Left lung (tissue), 10 donors: ENCODE data around the gene GAS6. TPM values are rescaled to one million over a fixed set of nuclear protein-coding genes. Genes with fewer than 3 reads are reported as not detected.
A peak's percentile ranks its signal among the peaks of the same experiment; 100 is the strongest.

Experiments used
- ATAC-seq: fragments of 200-7000 bp; cut with Tn5 transposase; one replicate; pipeline ENCODE4 v1.9.1; 2020; ENCODE audit warnings: moderate library complexity
- DNase-seq, 4 donors: peaks; one replicate each; pipeline ENCODE4 v3.0.0-alpha.2; 2013 to 2020
- H3K27ac ChIP-seq, 2 donors: fragments of 200-600 bp; sonication (generic) in 1 of 2; one replicate each; pipeline versions ENCODE4 v1.5.0 to v1.8.0; 2020 to 2021
- H3K27me3 ChIP-seq, 2 donors: fragments of 200-600 bp; sonication (generic) in 1 of 2; one replicate each; pipeline versions ENCODE4 v1.5.0 to v1.8.0; 2020 to 2021
- H3K36me3 ChIP-seq, 2 donors: fragments of 200-600 bp; sonication (generic) in 1 of 2; one replicate each; pipeline versions ENCODE4 v1.5.0 to v1.8.0; 2020 to 2021
- H3K4me1 ChIP-seq, 2 donors: fragments of 200-600 bp; one replicate each; pipeline ENCODE4 v1.8.0; 2021
- H3K4me3 ChIP-seq, 2 donors: fragments of 200-600 bp; sonication (generic) in 1 of 2; one replicate each; pipeline versions ENCODE4 v1.5.0 to v1.8.0; 2020 to 2021; ENCODE audit warnings: mild to moderate bottlenecking in 1 of 2
- H3K9me3 ChIP-seq, 2 donors: fragments of 200-600 bp; sonication (generic) in 1 of 2; one replicate each; pipeline versions ENCODE4 v1.5.0 to v1.8.0; 2020 to 2021
- intact Hi-C, 2 donors: fragments of 100-400 bp; cut with DNase I; formaldehyde crosslinking; loops; one replicate each; pipeline versions ENCODE4 v1.11.2 to v1.14.2; 2022
- polyA plus RNA-seq, 6 donors: library from polyadenylated mRNA; unstranded; fragments of 120-200 nt; gene quantifications; one replicate each; pipeline ENCODE4 v1.2.1, GENCODE V29; 2013; ENCODE audit not compliant: insufficient read length in 6 of 6
- total RNA-seq, 2 donors: library from RNA; stranded (reverse); fragmentation: NEBNext Ultra II Directional; extraction: Animal tissue kit (Norgen Biotek cat#: 25700); gene quantifications; one replicate each; pipeline ENCODE4 v1.2.1, GENCODE V29; 2021
- TF ChIP-seq, protein P1 (sequence below), 2 donors: fragments of 200-600 bp; sonication (generic) in 1 of 2; IDR thresholded peaks; one replicate each; pipeline versions ENCODE4 v1.5.0 to v1.8.0; 2021; ENCODE audit warnings: antibody characterized with exemption in 2 of 2
- donor health status: DM: no; HTN: yes; CAD: no.
- donor health status: DM: no; HTN: no; CAD: no.

GAS6 gene
- total and polyA plus RNA-seq, 8 donors = 24.8 to 169 (median 33.5) TPM

- H3K9me3 ChIP-seq = no peaks in the 10 kb centered on the region
- H3K27ac ChIP-seq = no peak overlapping the region
- no peak for DNase-seq
- TF ChIP-seq, protein P1, sequence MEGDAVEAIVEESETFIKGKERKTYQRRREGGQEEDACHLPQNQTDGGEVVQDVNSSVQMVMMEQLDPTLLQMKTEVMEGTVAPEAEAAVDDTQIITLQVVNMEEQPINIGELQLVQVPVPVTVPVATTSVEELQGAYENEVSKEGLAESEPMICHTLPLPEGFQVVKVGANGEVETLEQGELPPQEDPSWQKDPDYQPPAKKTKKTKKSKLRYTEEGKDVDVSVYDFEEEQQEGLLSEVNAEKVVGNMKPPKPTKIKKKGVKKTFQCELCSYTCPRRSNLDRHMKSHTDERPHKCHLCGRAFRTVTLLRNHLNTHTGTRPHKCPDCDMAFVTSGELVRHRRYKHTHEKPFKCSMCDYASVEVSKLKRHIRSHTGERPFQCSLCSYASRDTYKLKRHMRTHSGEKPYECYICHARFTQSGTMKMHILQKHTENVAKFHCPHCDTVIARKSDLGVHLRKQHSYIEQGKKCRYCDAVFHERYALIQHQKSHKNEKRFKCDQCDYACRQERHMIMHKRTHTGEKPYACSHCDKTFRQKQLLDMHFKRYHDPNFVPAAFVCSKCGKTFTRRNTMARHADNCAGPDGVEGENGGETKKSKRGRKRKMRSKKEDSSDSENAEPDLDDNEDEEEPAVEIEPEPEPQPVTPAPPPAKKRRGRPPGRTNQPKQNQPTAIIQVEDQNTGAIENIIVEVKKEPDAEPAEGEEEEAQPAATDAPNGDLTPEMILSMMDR (IDR thresholded peaks at IDR 0.05) = no peak
- H3K27me3 ChIP-seq = peaks cover 3 to 5% of the 10 kb centered on the region in 2 donors
- intact Hi-C loops = no loop called here
- H3K4me1 ChIP-seq = no peaks in the 10 kb centered on the region
- no peaks in the 10 kb centered on the region for H3K36me3 ChIP-seq
- no peak overlapping the region for H3K4me3 ChIP-seq
- ATAC-seq = no peak
Observed at GRCh38 chr13:113890774-113891480, 27.1 kb upstream of the GAS6 start.

DNA sequence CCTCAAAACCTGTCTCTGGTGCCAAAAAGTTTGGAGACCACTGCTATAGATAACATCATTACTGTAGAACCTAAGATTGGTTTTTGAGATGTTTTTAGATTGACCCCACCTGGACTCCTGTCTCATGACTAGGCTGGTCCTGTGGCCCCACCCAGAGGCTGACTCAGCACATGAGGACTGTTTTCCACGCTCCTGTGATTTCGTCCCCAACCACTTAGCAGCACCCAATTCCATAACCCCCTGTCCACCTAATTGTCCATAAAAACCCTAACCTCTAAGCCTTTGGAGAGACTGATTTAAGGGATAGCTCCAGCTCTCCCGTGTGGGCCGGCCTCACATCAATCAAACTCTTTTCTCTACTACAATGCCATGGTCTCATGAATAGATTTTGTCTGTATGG, 25.6 kb upstream of the GAS6 start:
- intact Hi-C loops = no loop called here
- no peaks in the 10 kb centered on the region for H3K27me3 ChIP-seq
- TF ChIP-seq, protein P1 (IDR thresholded peaks at IDR 0.05) = no peak
- no peaks in the 10 kb centered on the region for H3K36me3 ChIP-seq
- H3K4me3 ChIP-seq = no peak overlapping the region
- H3K9me3 ChIP-seq = no peaks in the 10 kb centered on the region
- DNase-seq = no peak
- no peaks in the 10 kb centered on the region for H3K4me1 ChIP-seq
- ATAC-seq = no peak
- no peak overlapping the region for H3K27ac ChIP-seq

GRCh38 chr13:113888701-113889330, 24.9 kb upstream of the GAS6 start:
- Histone ChIP-seq H3K4me1 (no peaks in the 10 kb centered on the region), H3K4me3 (no peak overlapping the region), H3K27ac (no peak overlapping the region), H3K27me3 (no peaks in the 10 kb centered on the region), H3K36me3 (no peaks in the 10 kb centered on the region), H3K9me3 (no peaks in the 10 kb centered on the region)
- TF ChIP-seq, protein P1 (IDR thresholded peaks at IDR 0.05) = no peak
- ATAC-seq (no peak), DNase-seq (no peak)
- intact Hi-C loops = no loop called here

DNA sequence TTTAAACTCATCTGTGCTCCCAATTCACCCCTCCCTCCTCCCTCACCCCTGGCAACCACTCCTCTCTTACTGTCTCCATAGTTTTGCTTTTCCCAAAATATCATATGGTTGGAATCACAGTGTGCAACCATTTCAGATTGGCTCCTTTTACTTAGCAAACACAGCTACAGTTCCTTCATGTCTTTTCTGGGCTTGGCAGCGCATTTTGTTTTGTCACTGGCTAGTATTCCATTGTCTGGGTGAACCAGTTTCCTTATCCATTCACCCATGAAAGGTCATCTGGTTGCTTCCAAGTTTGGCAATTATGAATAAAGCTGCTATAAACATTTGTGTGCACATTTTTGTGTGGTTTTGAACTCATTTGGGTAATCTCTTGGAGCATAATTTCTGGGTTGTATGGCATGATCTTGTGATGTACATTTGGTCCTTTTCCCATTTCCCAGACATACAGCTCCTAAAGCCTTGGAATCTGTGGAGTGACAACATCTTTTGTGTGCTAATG, 23.9 kb upstream of the GAS6 start:
- no peak overlapping the region for H3K27ac ChIP-seq
- peak; percentile 46 for ATAC-seq

More for the DNA sequence above, 23.9 kb upstream of the GAS6 start:
- intact Hi-C loops = no loop called here
- no peaks in the 10 kb centered on the region for H3K4me1 ChIP-seq
- TF ChIP-seq, protein P1 (IDR thresholded peaks at IDR 0.05) = no peak
- H3K4me3 ChIP-seq = no peak overlapping the region
- DNase-seq = no peak
- H3K36me3 ChIP-seq = no peaks in the 10 kb centered on the region
- no peaks in the 10 kb centered on the region for H3K9me3 ChIP-seq
- no peaks in the 10 kb centered on the region for H3K27me3 ChIP-seq
